Erythroblast (primary cell): ENCODE data around the gene STX4.

Experiments
- DNase-seq, 2 experiments: peaks; one replicate each; lab custom pipeline; 2025; lab: John Stamatoyannopoulos, UW
- GATA1 ChIP-seq: IDR thresholded peaks from 2 replicates; pipeline ENCODE4 v1.6.1; 2011; ENCODE audit warnings: low read depth, mild to moderate bottlenecking, control low read depth, low read length, moderate library complexity
- POLR2A ChIP-seq: IDR thresholded peaks from 2 replicates; pipeline ENCODE4 v1.6.1; 2011; ENCODE audit warnings: mild to moderate bottlenecking, low read length

STX4 gene

DNA sequence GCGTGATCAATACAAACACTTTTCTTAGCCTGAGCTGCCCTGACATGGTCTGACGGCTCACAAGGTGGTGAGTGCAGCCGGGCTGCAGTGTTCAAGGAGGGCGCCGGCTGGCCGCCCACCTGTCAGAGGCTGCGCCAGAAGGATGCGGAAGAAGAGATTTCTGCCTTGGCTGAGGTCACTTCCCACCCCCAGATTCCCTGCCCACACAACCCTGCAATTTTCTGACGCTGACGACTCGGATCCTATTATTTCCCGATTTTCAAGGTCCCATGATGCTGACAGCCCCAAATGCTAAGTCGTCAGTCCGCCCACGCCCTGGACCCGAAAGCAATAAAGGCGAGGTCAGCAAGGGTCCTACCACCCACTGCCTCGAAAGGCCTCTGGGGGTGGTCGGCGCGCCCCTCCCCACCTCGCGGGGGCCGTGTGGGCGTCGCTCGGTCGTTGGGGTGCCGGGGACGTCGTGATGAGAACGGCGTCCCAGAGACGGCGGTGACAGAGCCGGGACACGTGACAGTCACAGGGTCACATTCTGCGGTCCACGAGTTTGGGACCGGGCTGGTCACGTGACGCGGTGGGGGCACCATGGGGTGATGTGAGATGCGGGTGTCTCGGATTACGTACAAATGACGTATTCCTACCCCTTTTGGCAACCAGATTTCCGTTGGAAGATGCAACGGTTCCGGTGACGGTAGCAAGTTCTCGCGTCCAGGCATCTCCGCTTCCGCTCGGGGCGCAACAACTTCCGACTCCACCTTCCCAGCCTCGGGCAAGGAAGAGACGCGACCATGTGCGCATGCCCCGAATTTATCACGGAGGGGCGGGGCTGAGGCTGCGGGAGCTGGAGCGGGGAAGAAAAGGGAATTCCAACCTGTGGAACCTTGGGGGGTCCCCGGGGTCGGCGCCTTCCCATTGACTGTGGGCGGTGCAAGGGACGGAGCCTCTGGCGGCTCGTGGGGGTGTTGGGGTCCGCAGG is at the start of gene STX4:
Gene STX4 (plus strand): TSS at position 823 of the 973 bp plus-strand sequence. CDS start 248 bp downstream, outside the sequence.
- DNase-seq, result peak; percentile 99
- TF ChIP-seq POLR2A (peak; percentile 63), GATA1 (no peak)

DNA sequence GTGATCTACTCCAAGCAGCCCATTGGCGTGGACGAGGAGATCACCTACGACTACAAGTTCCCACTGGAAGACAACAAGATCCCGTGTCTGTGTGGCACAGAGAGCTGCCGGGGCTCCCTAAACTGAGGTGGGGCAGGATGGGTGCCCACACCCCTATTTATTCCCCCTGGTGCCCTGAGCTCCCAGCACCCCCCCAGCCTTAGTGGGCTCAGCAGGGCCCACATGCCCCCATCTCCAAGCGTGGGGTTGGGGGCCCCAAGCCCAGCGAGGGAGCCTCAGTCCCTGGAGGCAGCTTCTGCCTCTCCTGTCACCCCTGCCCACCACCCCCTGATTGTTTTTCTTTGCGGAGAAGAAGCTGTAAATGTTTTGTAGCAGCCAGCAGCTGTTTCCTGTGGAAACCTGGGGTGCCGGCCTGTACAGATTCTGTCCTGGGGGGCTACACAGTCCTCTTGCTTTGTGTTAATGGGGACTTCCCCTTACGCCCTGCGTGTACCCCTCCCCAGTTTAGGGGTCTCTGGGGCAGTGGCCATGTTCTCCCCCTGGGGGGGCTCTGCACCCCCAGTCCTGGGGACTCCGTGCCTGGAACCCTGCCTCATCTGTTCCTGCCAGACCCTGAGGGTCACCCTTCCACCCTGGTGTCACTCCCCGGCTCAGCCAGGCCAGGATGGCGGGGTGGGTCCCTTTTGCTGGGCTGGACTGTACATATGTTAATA is 49.3 kb upstream of the STX4 start:
- TF ChIP-seq GATA1 (no peak), POLR2A (no peak)
- DNase-seq, result no peak

- peak; percentile 82 to 90 for DNase-seq
- TF ChIP-seq POLR2A, result peak; percentile 22
- TF ChIP-seq GATA1, result no peak
Observed at GRCh38 chr16:30984669-30985400, 48.5 kb upstream of the STX4 start, which contains the start of gene HSD3B7. TSS of gene HSD3B7 (plus strand) at chr16:30985207. CDS start at chr16:30985659, 452 bp downstream.

DNA sequence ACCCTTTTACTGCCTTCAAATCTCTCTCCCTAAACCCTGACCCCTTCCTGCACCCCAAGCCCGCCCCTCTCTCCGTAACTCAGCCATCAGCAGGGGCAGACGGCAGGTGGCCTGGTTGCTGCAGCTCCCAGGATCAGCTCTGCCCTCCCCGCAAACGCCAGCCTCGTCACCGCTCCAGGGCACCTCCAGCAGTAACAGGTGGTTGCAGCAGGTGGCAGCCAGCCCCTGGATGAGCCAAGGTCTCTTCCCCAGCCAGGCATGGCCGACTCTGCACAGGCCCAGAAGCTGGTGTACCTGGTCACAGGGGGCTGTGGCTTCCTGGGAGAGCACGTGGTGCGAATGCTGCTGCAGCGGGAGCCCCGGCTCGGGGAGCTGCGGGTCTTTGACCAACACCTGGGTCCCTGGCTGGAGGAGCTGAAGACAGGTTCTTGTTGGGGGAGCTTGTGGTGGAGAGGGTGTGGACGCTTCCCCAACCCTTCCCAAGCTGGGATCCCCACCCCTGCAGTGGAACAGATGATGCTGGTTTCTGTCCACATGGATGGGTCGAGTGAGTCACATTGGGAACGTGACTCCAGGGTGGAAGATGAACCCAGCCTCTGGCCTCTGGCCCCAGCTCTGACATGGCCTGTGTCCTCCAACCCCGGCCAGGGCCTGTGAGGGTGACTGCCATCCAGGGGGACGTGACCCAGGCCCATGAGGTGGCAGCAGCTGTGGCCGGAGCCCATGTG is 47.8 kb upstream of the STX4 start:
- no peak for DNase-seq
- no peak for TF ChIP-seq GATA1
- no peak for TF ChIP-seq POLR2A

DNA sequence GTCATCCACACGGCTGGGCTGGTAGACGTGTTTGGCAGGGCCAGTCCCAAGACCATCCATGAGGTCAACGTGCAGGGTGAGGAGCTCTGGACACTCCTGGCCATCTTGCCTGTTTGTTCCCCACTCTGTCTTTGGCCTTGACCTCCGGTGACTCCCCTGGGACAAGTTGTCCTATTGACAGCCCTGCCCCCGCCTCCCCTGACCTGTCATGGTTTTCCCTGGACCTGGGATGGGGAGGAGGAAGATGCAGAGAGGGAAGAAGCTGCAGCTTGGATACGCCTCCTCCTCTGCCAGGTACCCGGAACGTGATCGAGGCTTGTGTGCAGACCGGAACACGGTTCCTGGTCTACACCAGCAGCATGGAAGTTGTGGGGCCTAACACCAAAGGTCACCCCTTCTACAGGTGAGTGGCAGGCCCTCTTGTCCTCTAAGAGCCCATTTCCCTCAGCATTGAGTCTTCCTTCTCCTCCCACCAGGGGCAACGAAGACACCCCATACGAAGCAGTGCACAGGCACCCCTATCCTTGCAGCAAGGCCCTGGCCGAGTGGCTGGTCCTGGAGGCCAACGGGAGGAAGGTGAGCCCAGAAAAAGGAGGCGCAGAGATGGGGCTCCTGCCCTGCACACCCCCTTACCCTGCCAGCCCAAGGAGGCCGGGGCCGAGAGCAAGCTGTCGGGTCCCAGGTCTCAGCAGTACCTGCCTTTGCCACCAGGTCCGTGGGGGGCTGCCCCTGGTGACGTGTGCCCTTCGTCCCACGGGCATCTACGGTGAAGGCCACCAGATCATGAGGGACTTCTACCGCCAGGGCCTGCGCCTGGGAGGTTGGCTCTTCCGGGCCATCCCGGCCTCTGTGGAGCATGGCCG is 47.0 kb upstream of the STX4 start:
- TF ChIP-seq POLR2A, result no peak
- no peak for TF ChIP-seq GATA1
- DNase-seq, result no peak

DNA sequence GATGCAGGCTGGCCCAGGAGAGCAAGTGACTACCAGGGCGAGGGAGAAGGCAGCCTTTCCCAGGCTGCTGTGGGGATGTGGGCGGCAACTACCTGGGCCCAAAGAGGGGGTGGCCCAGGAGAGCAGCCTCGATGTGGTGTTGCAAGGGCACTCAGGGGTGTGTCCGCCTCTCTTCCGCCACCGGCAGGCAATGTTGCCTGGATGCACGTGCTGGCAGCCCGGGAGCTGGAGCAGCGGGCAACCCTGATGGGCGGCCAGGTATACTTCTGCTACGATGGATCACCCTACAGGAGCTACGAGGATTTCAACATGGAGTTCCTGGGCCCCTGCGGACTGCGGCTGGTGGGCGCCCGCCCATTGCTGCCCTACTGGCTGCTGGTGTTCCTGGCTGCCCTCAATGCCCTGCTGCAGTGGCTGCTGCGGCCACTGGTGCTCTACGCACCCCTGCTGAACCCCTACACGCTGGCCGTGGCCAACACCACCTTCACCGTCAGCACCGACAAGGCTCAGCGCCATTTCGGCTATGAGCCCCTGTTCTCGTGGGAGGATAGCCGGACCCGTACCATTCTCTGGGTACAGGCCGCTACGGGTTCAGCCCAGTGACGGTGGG is 45.7 kb upstream of the STX4 start:
- TF ChIP-seq POLR2A (no peak), GATA1 (no peak)
- DNase-seq, result no peak

DNA sequence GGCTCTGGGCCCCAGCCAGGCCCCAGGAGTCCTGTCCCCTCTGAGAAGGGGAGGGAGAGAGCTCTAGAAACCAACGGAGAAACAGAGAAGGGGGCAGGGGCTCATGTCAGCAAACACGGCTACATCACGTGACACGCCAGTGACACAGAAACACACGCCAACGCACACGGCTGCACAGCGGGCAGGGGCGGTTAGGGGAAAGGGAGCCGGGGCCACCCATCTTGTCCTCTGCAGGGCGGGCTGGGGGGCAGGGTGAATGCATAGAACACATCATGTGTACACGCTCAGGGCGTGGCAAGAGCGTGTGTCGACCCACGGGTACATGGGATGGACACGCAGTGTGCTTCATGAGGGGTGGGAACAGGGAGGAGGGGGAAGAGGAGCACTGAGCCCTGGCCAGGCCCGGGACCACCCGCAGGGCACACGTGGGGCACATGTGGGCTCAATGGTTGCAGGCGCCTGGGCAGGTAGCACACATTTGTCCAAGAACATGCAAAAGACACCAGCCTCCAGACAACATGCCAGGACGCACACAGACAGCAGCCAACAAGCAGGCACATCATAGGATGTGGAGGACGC is 43.8 kb upstream of the STX4 start:
- TF ChIP-seq GATA1 (no peak), POLR2A (no peak)
- no peak for DNase-seq

GRCh38 chr16:30990105-30990504 is 43.3 kb upstream of the STX4 start:
- no peak for TF ChIP-seq POLR2A
- TF ChIP-seq GATA1, result no peak
- no peak for DNase-seq

- DNase-seq, result no peak
- no peak for TF ChIP-seq POLR2A
- no peak for TF ChIP-seq GATA1
Observed at GRCh38 chr16:30991052-30991451, 42.3 kb upstream of the STX4 start.

DNA sequence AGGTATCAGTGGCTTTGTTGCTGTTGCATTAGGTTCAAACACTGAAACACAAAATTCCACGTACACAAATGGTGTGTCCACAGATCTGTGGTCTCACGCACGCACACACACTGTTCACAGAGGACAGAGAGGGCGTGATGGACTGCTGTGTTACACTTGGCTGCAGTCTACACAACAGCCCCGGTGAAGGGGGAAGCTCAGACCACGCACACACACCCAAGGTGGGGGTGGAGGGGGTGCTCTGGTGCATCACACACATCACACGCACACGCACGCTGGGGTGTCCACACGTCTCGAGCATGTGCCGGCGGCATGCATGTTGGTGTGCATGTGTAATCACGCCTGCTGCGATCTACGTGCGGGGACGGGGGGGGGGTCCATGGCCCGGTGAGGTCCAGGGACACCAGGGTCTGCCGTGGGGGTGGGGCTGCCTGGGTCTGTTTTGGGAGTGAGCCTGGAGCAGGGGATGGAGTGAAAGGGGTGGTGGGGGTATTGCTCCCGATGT is 41.0 kb upstream of the STX4 start:
- TF ChIP-seq GATA1, result no peak
- DNase-seq, result no peak

DNA sequence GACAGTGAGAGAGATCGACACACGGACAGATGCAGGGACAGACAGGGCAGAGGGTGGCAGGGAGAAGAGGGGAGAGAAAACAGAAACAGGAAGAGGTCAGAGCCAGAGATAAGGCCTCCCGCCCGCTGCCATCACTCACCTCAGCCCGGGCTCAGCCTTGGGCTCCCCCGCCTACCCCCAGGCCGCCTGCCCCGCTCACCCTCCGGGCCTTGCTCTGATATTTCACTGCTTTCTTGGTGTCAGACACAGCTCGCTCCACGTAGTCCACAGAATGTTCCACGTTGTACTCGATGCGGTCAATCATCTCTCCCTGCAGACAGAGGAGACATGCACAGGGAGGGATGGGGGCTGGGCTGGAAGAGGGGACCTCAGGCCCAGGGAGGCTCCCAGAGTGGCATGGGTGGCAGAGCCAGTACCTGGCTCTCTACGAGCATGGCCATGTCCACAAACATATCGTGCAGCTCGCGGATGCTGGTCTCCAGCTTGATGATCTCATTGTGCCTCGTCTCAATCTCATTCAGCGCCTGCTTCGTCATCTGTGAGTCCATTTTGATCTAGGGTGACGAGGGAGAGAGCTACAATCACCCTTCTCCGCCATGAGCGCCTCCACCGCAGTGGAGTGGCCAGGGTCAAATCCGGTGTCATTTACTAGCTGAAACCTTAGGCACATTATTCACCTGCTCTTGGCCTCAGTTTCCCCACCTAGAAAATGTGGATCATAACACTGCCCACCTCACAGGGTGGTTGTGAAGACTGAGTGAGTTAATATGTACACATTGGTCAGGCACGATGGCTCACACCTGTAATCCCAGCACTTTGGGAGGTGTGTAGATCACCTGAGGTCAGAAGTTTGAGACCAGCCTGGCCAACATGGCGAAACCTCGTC is 40.2 kb upstream of the STX4 start:
- TF ChIP-seq POLR2A (no peak), GATA1 (no peak)
- no peak for DNase-seq

GRCh38 chr16:30995927-30996323 is 37.4 kb upstream of the STX4 start:
- TF ChIP-seq POLR2A (no peak), GATA1 (no peak)
- DNase-seq, result no peak
